ENCODE data around the gene BSND.

GRCh38 chr1:54980528-54981241 lies 18.0 kb upstream of the BSND start, which contains the start of gene TMEM61:
- TF ChIP-seq CTCF (conservative IDR thresholded peaks at IDR 0.05; ENCODE audit: low read depth, low read length): no peak
- no peak for TF ChIP-seq EZH2 (IDR thresholded peaks at IDR 0.05; ENCODE audit: low read length, unreplicated experiment)
- TF ChIP-seq EZH2phosphoT487 (IDR thresholded peaks at IDR 0.05; ENCODE audit: borderline replicate concordance, low read length): no peak

All from PC-3 (cell line).